CD4-positive, alpha-beta T cell treated with Interleukin-2 at 100 ng/mL for 4 hours (primary cell): Measurements from ENCODE around the gene ZSWIM4.
"Not testable (repeated sequence)": the region's sequence is repeated elsewhere in the genome, so short reads cannot be mapped to it uniquely, and the experiment has no call there.

Experiments used
- DNase-seq: peaks from one replicate; pipeline ENCODE4 v3.0.0-alpha.2; 2020; ENCODE audit warnings: low spot score

Gene ZSWIM4

GRCh38 chr19:13794757-13795589, at the start of gene ZSWIM4:
ZSWIM4 (plus strand) TSS chr19:13795443; CDS start chr19:13795649, 206 bp downstream.
- DNase-seq, result peak; percentile 98

GRCh38 chr19:13747098-13747453, 48.2 kb upstream of the ZSWIM4 start:
- DNase-seq, result no peak

- DNase-seq, result peak; percentile 11
Measured at GRCh38 chr19:13748169-13748828, 46.9 kb upstream of the ZSWIM4 start.

- no peak for DNase-seq
Measured at GRCh38 chr19:13751436-13751835, 43.8 kb upstream of the ZSWIM4 start.

- not testable (repeated sequence) for DNase-seq
Measured at GRCh38 chr19:13753622-13754021, 41.6 kb upstream of the ZSWIM4 start.

GRCh38 chr19:13756210-13756609, 39.0 kb upstream of the ZSWIM4 start:
- no peak for DNase-seq

GRCh38 chr19:13757805-13758772, 37.2 kb upstream of the ZSWIM4 start:
- no peak for DNase-seq

- DNase-seq, result no peak
Measured at GRCh38 chr19:13758795-13759194, 36.4 kb upstream of the ZSWIM4 start.

GRCh38 chr19:13761423-13761822, 33.8 kb upstream of the ZSWIM4 start:
- DNase-seq, result no peak

GRCh38 chr19:13762635-13763235, 32.5 kb upstream of the ZSWIM4 start:
- DNase-seq, result no peak

- no peak for DNase-seq
Measured at GRCh38 chr19:13763265-13763664, 32.0 kb upstream of the ZSWIM4 start.

GRCh38 chr19:13764101-13764807, 31.0 kb upstream of the ZSWIM4 start, which contains the start of gene MRI1:
MRI1 (plus strand) TSS chr19:13764522; CDS start chr19:13764589, 67 bp downstream.
- peak; percentile 67 for DNase-seq

GRCh38 chr19:13764821-13765394, 30.3 kb upstream of the ZSWIM4 start:
- no peak for DNase-seq

GRCh38 chr19:13765395-13766094, 29.7 kb upstream of the ZSWIM4 start:
- no peak for DNase-seq

- DNase-seq, result no peak
Measured at GRCh38 chr19:13766095-13766481, 29.2 kb upstream of the ZSWIM4 start.

GRCh38 chr19:13768510-13768909, 26.7 kb upstream of the ZSWIM4 start:
- DNase-seq, result no peak

GRCh38 chr19:13770013-13770635, 25.1 kb upstream of the ZSWIM4 start:
- no peak for DNase-seq

- DNase-seq, result peak; percentile 90
Measured at GRCh38 chr19:13774217-13775191, 20.7 kb upstream of the ZSWIM4 start, which contains the start of gene C19orf53. C19orf53 (plus strand) TSS chr19:13774456; CDS start chr19:13774478, 22 bp downstream.
